Heart left ventricle (tissue), 16 donors: Measurements from ENCODE around the gene TUBA1A. TPM values are rescaled to one million over a fixed set of nuclear protein-coding genes. Genes with fewer than 3 reads are reported as not detected.

Experiments used
- ATAC-seq, 4 donors: fragments of 200-7000 bp; cut with Tn5 transposase; one replicate each; pipeline ENCODE4 v1.9.1; 2020 to 2022; ENCODE audit warnings: moderate library complexity in 4 of 4, mild to moderate bottlenecking in 3 of 4, moderate number of reproducible peaks in 1 of 4
- DNase-seq, 5 donors: peaks; one replicate each; pipeline ENCODE4 v3.0.0-alpha.2; 2020
- H3K27ac ChIP-seq, 12 donors: fragments of 200-600 bp; sonication (generic) in 4 of 12; one replicate each; pipeline versions ENCODE4 v1.5.0 to v1.8.0; 2016 to 2022; ENCODE audit warnings: mild to moderate bottlenecking in 2 of 12
- H3K27me3 ChIP-seq, 9 donors: fragments of 200-600 bp; sonication (generic) in 2 of 9; one replicate each; pipeline versions ENCODE4 v1.5.1 to v1.8.0; 2016 to 2022; ENCODE audit warnings: mild to moderate bottlenecking in 3 of 9
- H3K36me3 ChIP-seq, 9 donors: fragments of 200-600 bp; sonication (generic) in 2 of 9; one replicate each; pipeline versions ENCODE4 v1.5.0 to v1.8.0; 2018 to 2022; ENCODE audit warnings: mild to moderate bottlenecking in 2 of 9
- H3K4me1 ChIP-seq, 12 donors: fragments of 200-600 bp; sonication (generic) in 4 of 12; one replicate each; pipeline versions ENCODE4 v1.5.0 to v1.8.0; 2016 to 2022; ENCODE audit warnings: mild to moderate bottlenecking in 3 of 12
- H3K4me3 ChIP-seq, 12 donors: fragments of 200-600 bp; sonication (generic) in 4 of 12; one replicate each; pipeline versions ENCODE4 v1.5.0 to v1.8.0; 2017 to 2022; ENCODE audit warnings: mild to moderate bottlenecking in 9 of 12, moderate library complexity in 4 of 12
- H3K9me3 ChIP-seq, 12 donors: fragments of 200-600 bp; sonication (generic) in 4 of 12; one replicate each; pipeline versions ENCODE4 v1.5.0 to v1.8.0; 2016 to 2022; ENCODE audit warnings: mild to moderate bottlenecking in 1 of 12
- CTCF ChIP-seq, 12 donors: fragments of 200-600 bp; sonication (generic) in 4 of 12; IDR thresholded peaks; one replicate each; pipeline versions ENCODE4 v1.5.0 to v1.8.0; 2018 to 2022; ENCODE audit warnings: antibody characterized with exemption in 12 of 12, mild to moderate bottlenecking in 5 of 12
- POLR2A ChIP-seq, 2 donors: fragments of 450-650 bp; IDR thresholded peaks; one replicate each; pipeline ENCODE4 v1.6.1; 2017; ENCODE audit warnings: antibody characterized with exemption in 2 of 2, mild to moderate bottlenecking in 2 of 2, moderate library complexity in 2 of 2
- WGBS, 4 donors: extraction: QIAGEN DNeasy Blood & Tissue Kit in 2 of 4; methylation state at CpG; one replicate each; pipeline versions ENCODE4 v1.1.5 to v1.1.7; 2013 to 2018; 5-methylcytosine and 5-hydroxymethylcytosine counted together
- intact Hi-C, 10 donors: fragments of 100-400 bp; cut with DNase I; formaldehyde crosslinking; loops; one replicate each; pipeline versions ENCODE4 v1.11.1 to v1.14.2; 2022
- polyA plus RNA-seq, 2 donors: library from polyadenylated mRNA; stranded (reverse); fragments of 200-250 nt; gene quantifications; one replicate each; pipeline ENCODE4 v1.2.3, GENCODE V29; 2013
- total RNA-seq, 9 donors: library from RNA; depleted of rRNA in 2 of 9; stranded (reverse); fragments of >200 nt in 2 of 9; fragmentation: NEBNext Ultra II Directional in 3 of 9; extraction: Animal tissue kit (Norgen Biotek cat#: 25700) in 3 of 9; gene quantifications; one replicate each; pipeline versions ENCODE4 v1.1.0 to v1.2.4, GENCODE V29; 2016 to 2023
- donor health status: ischemic (EF 13 %, LVEDD 7.1; RV severe dilation, severe dysfunction).
- donor health status: healthy with polysubstance abuse.
- donor health status: DM: no; HTN: yes; CAD: no.
- donor health status: DM: no; HTN: no; CAD: no.
- donor health status: ischemic (EF 25% LVEDD 6.9; RV normal size, moderate dysfunction).
- donor health status: ischemic (EF 25% LVEDD 5.7; RV mildly dilated, moderate dysfunction).
- donor health status: healthy.
- donor health status: DM: yes; HTN: yes; CAD: no.
- donor health status: ischemic (EF 35%, LVEDD 5.7; RV mildly dilated, moderate dysfunction).
- donor health status: nonischemic (EF 11% LVEDD 7.7; RV severe dilation, severe dysfunction).
- donor health status: DM: yes; HTN: yes; CAD: no.
- donor health status: PGD.
- donor health status: ischemic (EF 29% LVEDD 5.4; RV normal size, mild dysfunction).
- donor health status: nonischemic (EF 23%, LVEDD 6.1; RV moderate dilation, normal function).

The TUBA1A gene
- total and polyA plus RNA-seq, 11 donors = 71.5 to 280 (median 184) TPM

- H3K36me3 ChIP-seq = no peaks in the 10 kb centered on the region
- peak overlapping the region; percentile 83 to 96 (median 94) for H3K27ac ChIP-seq
- ATAC-seq = peak; percentile 82 to 87 (median 83)
- peaks cover 3 to 46% (median 22%) of the 10 kb centered on the region in 12 donors for H3K4me1 ChIP-seq
- H3K9me3 ChIP-seq = no peaks in the 10 kb centered on the region
- WGBS, 4 donors = 46 to 54% (median 51%) methylated on average over 25 of the region's 25 CpGs
- H3K27me3 ChIP-seq = no peaks in the 10 kb centered on the region
- intact Hi-C loops = loop anchor here in 7 of 10 donors (1.0 to 5.0 kb wide), 10 partner anchors 36 to 171 kb away; partner anchors contain the start of genes TUBA1B (in 4 of the 7), TUBA1A (in 3 of the 7), KMT2D (in 1 of the 7) and RHEBL1 (in 1 of the 7)
- peak overlapping the region in 9 of 12 donors; percentile 2 to 64 (median 26) for H3K4me3 ChIP-seq
- peak in 3 of 12 donors; percentile 22 to 33 (median 30) for TF ChIP-seq CTCF (IDR thresholded peaks at IDR 0.05)
- TF ChIP-seq POLR2A (IDR thresholded peaks at IDR 0.05) = no peak
- DNase-seq = peak; percentile 66 to 85 (median 82)
These were observed 44.3 kb upstream of the TUBA1A start for GRCh38 chr12:49232940-49233841.

- no peaks in the 10 kb centered on the region for H3K27me3 ChIP-seq
- H3K27ac ChIP-seq = peak overlapping the region; percentile 83 to 96 (median 94)
- no peak for TF ChIP-seq CTCF (IDR thresholded peaks at IDR 0.05)
- no peak for TF ChIP-seq POLR2A (IDR thresholded peaks at IDR 0.05)
- intact Hi-C loops = loop anchor here in 6 of 10 donors (2.0 to 5.0 kb wide), 7 partner anchors 35 to 170 kb away; partner anchors contain the start of genes TUBA1B (in 4 of the 6), TUBA1A (in 2 of the 6), KMT2D (in 1 of the 6) and RHEBL1 (in 1 of the 6)
- ATAC-seq (no peak), DNase-seq (no peak)
- WGBS, 4 donors = 60 to 67% (median 65%) methylated on average over 9 of the region's 9 CpGs
- H3K4me1 ChIP-seq = peaks cover 3 to 46% (median 22%) of the 10 kb centered on the region in 12 donors
- H3K36me3 ChIP-seq = no peaks in the 10 kb centered on the region
- peak overlapping the region in 1 of 12 donors; percentile 43 for H3K4me3 ChIP-seq
- no peaks in the 10 kb centered on the region for H3K9me3 ChIP-seq
These were observed 43.2 kb upstream of the TUBA1A start for GRCh38 chr12:49231878-49232655.

- ATAC-seq (no peak), DNase-seq (no peak)
- no peak overlapping the region for H3K4me3 ChIP-seq
- H3K27me3 ChIP-seq = no peaks in the 10 kb centered on the region
- intact Hi-C loops = loop anchor here in 5 of 10 donors (5.0 kb wide), 5 partner anchors 33 to 168 kb away; partner anchors contain the start of genes TUBA1B (in 3 of the 5), KMT2D (in 1 of the 5), RHEBL1 (in 1 of the 5) and TUBA1A (in 1 of the 5)
- peaks cover 3 to 48% (median 22%) of the 10 kb centered on the region in 12 donors for H3K4me1 ChIP-seq
- no peaks in the 10 kb centered on the region for H3K9me3 ChIP-seq
- WGBS, 4 donors = 74 to 80% (median 76%) methylated on average over 3 of the region's 3 CpGs
- TF ChIP-seq POLR2A (IDR thresholded peaks at IDR 0.05) = no peak
- TF ChIP-seq CTCF (IDR thresholded peaks at IDR 0.05) = no peak
- H3K36me3 ChIP-seq = no peaks in the 10 kb centered on the region
- peak overlapping the region in 2 of 12 donors; percentile 1 to 95 for H3K27ac ChIP-seq
These were observed 41.9 kb upstream of the TUBA1A start for GRCh38 chr12:49230805-49231194.
